Gastroesophageal sphincter (tissue), 3 donors: ENCODE measurements around the gene COL4A2.

Experiments
- CTCF ChIP-seq, 4 experiments: fragments of 200-600 bp in 2 of 4; fragments of 450-650 bp in 2 of 4; sonication (generic) in 1 of 4; IDR thresholded peaks; one replicate each; pipeline ENCODE4 v1.5.1; 2017 to 2019; ENCODE audit warnings: antibody characterized with exemption in 4 of 4, mild to moderate bottlenecking in 2 of 4, moderate library complexity in 2 of 4
- POLR2A ChIP-seq, 2 donors: fragments of 450-650 bp; IDR thresholded peaks; one replicate each; pipeline ENCODE4 v1.6.1; 2017; ENCODE audit warnings: antibody characterized with exemption in 2 of 2, mild to moderate bottlenecking in 2 of 2, moderate library complexity in 1 of 2
- POLR2AphosphoS5 ChIP-seq: sonication (generic); formaldehyde crosslinking; IDR thresholded peaks from one replicate; pipeline ENCODE4 v1.6.1; 2017; ENCODE audit warnings: antibody characterized with exemption

DNA sequence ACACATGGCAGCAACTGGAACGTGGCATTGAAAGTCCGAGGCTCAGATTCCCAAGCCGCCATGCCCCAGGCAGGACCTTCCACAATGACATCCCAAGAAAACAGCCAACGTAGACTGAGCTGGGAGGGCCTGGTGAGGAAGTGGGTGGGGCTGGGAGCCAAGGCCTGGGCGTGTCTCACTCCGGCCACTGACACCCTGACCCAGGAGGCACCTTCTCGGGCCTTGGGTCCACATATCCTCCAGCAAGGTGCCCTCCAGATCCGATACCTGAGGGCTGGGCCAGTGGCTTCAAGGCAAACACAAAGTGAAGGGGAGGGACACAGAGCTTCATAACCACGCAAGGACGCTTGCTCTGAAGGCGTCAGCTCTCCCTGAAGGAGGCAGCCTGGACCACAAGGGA lies 211.5 kb downstream of the COL4A2 start:
- no peak for TF ChIP-seq POLR2AphosphoS5
- TF ChIP-seq POLR2A (IDR thresholded peaks at IDR 0.05), result no peak
- no peak for TF ChIP-seq CTCF (IDR thresholded peaks at IDR 0.05)
